GM12865 (cell line): Measurements from ENCODE around the gene SUSD6.

Experiments
- DNase-seq: peaks from one replicate; pipeline ENCODE4 v3.0.0; 2010; ENCODE audit warnings: low read depth
- H3K4me3 ChIP-seq: 2 replicates; pipeline ENCODE4 v1.5.1; 2011; ENCODE audit warnings: mild to moderate bottlenecking, low read depth, low read length, control low read depth
- CTCF ChIP-seq: IDR thresholded peaks from 2 replicates; pipeline ENCODE4 v1.5.1; 2011; ENCODE audit warnings: low read length, control low read depth, low read depth, inconsistent platforms; ENCODE audit not compliant: insufficient read depth; ENCODE audit errors: missing control alignments

SUSD6 gene

GRCh38 chr14:69605738-69606137, 5.7 kb upstream of the SUSD6 start:
- no peak for DNase-seq
- no peak for TF ChIP-seq CTCF
- H3K4me3 ChIP-seq, result no peak overlapping the region

- no peak overlapping the region for H3K4me3 ChIP-seq
- TF ChIP-seq CTCF, result no peak
- DNase-seq, result no peak
Measured at GRCh38 chr14:69606258-69607184, 4.9 kb upstream of the SUSD6 start.

- TF ChIP-seq CTCF, result no peak
Measured at GRCh38 chr14:69610020-69610873, 1.1 kb upstream of the SUSD6 start.

GRCh38 chr14:69610874-69611171, 573 bp upstream of the SUSD6 start:
- peak overlapping the region; percentile 79 for H3K4me3 ChIP-seq
- DNase-seq, result no peak
- TF ChIP-seq CTCF, result no peak

More at GRCh38 chr14:69610020-69610873, 1.1 kb upstream of the SUSD6 start:
- no peak for DNase-seq
- H3K4me3 ChIP-seq, result peak overlapping the region; percentile 79

- peak; percentile 61 for DNase-seq
- H3K4me3 ChIP-seq, result peak overlapping the region; percentile 61
- TF ChIP-seq CTCF, result no peak
Measured at GRCh38 chr14:69612014-69612782, 802 bp downstream of the SUSD6 start.

GRCh38 chr14:69612783-69613130, 1.4 kb downstream of the SUSD6 start:
- no peak for DNase-seq
- H3K4me3 ChIP-seq, result peak overlapping the region; percentile 61
- TF ChIP-seq CTCF, result no peak
